ENCODE results near the gene BTN2A1. TPM values are rescaled to one million over a fixed set of nuclear protein-coding genes. Genes with fewer than 3 reads are reported as not detected.

Gene BTN2A1
- total and polyA plus RNA-seq, 10 of the 15 experiments (the other 5 are each of a cell fraction or from before 2014, with no cell fraction given): 8.2 to 28.0 (median 15.8) TPM

DNA sequence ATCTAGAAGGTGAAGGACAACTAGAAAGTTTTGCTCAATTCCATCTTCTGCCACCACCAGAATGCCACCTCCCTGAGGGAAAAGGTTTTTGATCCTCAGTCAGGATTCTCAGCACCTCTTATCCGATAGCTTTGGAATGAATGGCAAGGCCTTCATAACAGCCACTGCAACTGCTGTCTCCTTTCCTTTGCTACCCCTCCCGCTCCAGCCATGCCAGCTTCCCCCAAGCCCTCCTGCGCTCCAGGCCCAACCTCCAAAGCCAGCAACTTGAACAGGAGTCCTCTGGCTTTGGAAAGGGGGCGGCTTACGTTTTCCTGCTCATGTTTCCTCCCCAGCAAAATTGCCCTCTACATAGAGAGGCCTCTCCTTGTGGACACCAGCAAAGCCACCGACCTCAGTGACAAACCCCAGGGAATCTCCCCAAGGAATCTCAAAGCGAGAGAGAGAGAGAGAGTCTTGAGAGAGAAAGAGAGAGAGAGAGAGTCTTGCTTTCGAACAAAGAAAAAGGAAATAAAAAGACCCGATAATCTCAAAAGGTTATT is 420 bp upstream of the BTN2A1 start:
- ChIA-PET POLR2A (no interaction called here), SMC1A (ENCODE audit: uncharacterized antibody, unreplicated experiment) (interaction anchor here (1.2 kb wide), 1 partner anchor 16 kb away, joined by 5 read pairs; no protein-coding TSS in a partner anchor)

More for the DNA sequence above, 420 bp upstream of the BTN2A1 start:
- Histone ChIP-seq H3K79me2 (ENCODE audit: control insufficient read depth, insufficient read depth, low read length) (peaks cover 36% of the 10 kb centered on the region), H3K36me3 (ENCODE audit: control insufficient read depth in 2 of 2, insufficient read depth in 2 of 2, low read length in 1 of 2) (peaks cover 3 to 13% of the 10 kb centered on the region in 2 experiments), H3K4me3 (no peak overlapping the region; the same call in 1 of the 2 replicates), H2AFZ (ENCODE audit: control insufficient read depth, low read depth, low read length) (peak overlapping the region; percentile 96), H3K4me2 (ENCODE audit: control insufficient read depth, insufficient read depth) (peak overlapping the region; percentile 86), H3K9me3 (replicated peaks; ENCODE audit: control insufficient read depth, insufficient read depth, low read length) (no peaks in the 10 kb centered on the region), H4K20me1 (ENCODE audit: control insufficient read depth, insufficient read depth) (no peaks in the 10 kb centered on the region), H3K27ac (ENCODE audit: control insufficient read depth, insufficient read depth) (peak overlapping the region; percentile 97), H3K4me1 (ENCODE audit: control insufficient read depth, insufficient read depth, low read length) (peaks cover 19% of the 10 kb centered on the region), H3K9ac (ENCODE audit: control insufficient read depth, insufficient read depth, low read length) (peak overlapping the region; percentile 99), H3K27me3 (replicated peaks in 1 of 2; ENCODE audit: control insufficient read depth in 2 of 2, insufficient read depth in 2 of 2, low read length in 1 of 2) (no peaks in the 10 kb centered on the region)
- in situ Hi-C loops (cut with MboI): no loop called here
- CTCF ChIA-PET: no interaction called here
- 37% methylated on average over 9 of the region's 9 CpGs for WGBS (ENCODE audit: insufficient coverage, insufficient replicate concordance, low lambda C conversion rate, missing lambda C conversion rate)
- DNase-seq (ENCODE audit: low read depth, low spot score): no peak
- FAIRE-seq: no peak
- RAD21 ChIA-PET (ENCODE audit: unreplicated experiment): no interaction called here
- no TSS peak for BruUV-seq (replicated peaks)
- intact Hi-C loops (cut with micrococcal nuclease; ENCODE audit: unreplicated experiment): no loop called here
- TF ChIP-seq, protein P1, sequence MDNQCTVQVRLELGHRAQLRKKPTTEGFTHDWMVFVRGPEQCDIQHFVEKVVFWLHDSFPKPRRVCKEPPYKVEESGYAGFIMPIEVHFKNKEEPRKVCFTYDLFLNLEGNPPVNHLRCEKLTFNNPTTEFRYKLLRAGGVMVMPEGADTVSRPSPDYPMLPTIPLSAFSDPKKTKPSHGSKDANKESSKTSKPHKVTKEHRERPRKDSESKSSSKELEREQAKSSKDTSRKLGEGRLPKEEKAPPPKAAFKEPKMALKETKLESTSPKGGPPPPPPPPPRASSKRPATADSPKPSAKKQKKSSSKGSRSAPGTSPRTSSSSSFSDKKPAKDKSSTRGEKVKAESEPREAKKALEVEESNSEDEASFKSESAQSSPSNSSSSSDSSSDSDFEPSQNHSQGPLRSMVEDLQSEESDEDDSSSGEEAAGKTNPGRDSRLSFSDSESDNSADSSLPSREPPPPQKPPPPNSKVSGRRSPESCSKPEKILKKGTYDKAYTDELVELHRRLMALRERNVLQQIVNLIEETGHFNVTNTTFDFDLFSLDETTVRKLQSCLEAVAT (IDR thresholded peaks at IDR 0.05): 0 out of 2 replicates have a peak, but pooled peaks have one; percentile 10
- no peak for TF ChIP-seq DPF2 (IDR thresholded peaks at IDR 0.05)
- 0 out of 2 replicates have a peak, but pooled peaks have one; percentile 11 for TF ChIP-seq HDGF (IDR thresholded peaks at IDR 0.05)
- ATAC-seq: peak; percentile 40

Data from GM12878 (cell line).